GM19043 (cell line): ENCODE data around the gene GALNT14.

Source experiments
- ATAC-seq: cut with Tn5 transposase; IDR thresholded peaks from one replicate; pipeline ENCODE4 v1.9.1; 2021; ENCODE audit warnings: low read depth; ENCODE audit not compliant: unreplicated experiment

The GALNT14 gene

DNA sequence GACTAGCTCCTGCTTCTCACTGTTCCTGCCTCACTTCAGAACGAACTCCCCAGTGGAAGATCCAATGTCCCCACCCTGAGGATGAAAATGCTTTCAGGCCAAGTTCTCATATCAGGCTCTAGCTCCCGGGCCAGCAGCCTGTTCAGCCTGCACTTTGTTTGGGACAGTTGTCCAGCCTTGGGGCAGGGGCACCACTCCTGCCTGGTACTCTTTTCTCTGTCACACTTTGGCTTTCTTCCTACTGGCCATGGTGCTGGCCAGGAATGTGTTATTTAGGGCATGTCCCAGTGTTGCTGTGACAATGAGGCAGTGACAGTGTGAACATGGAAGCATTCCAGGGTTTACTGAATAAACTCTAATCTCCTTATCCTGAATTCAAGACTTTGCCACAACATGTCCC is 154.1 kb downstream of the GALNT14 start:
- ATAC-seq: no peak

DNA sequence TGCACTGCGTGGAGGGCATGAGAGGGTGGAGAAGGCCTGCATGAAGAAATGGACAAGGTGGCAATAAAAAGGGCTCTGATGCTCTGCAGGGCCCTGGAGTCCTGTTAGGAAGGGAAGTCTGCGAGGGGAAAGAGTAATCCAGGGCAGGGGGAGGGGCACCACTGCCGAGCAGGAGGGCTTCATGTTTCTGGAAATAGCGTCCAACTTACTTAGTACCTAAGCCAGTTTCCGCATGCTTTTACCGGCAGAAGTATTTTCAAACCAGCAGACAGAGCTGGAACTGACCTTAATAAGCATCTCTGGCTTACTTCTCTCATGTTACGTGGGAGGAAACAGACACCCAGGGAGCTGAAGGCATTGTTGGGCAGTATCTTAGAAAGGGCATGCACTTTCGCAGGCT is 156.7 kb downstream of the GALNT14 start:
- no peak for ATAC-seq

DNA sequence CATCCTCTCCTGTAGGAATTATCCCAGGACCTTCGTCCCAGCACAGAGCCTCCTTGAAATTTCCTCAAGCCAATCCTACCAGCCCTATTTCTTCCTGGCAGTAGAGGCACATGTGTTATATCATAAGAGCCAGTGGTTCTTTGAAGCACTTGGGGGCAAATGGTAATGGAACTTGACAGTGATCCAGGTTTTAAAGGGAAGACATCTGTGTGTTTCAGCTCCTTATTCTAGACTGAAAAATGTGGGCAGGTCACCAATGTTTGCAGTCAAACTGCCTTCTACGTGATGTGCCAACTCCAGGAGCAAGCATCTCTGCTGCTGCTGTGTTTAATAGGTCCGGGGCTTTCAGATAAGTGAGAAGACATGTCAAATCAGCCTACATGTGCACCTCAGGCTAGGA is 157.1 kb downstream of the GALNT14 start:
- no peak for ATAC-seq

DNA sequence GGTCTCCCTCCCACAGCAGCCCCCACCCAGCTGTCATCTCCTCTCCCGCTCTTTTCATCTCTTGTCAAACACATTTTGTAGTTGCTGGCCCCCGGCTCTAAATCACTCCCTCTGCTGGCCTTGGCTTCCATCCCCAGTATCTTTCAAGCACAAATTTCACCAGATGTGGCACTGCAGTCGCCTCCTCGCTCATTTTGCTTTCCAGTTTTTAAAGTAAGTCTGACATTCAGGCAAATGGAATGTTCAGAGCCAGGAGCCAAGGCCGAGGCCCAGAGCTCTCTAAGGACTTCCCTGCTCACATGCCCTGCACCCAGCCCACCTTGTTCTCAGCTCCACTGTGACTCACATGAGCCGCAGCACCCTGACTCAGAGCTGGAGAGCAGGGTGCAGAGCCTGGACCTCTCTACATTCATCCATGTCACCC is 158.4 kb downstream of the GALNT14 start:
- no peak for ATAC-seq

DNA sequence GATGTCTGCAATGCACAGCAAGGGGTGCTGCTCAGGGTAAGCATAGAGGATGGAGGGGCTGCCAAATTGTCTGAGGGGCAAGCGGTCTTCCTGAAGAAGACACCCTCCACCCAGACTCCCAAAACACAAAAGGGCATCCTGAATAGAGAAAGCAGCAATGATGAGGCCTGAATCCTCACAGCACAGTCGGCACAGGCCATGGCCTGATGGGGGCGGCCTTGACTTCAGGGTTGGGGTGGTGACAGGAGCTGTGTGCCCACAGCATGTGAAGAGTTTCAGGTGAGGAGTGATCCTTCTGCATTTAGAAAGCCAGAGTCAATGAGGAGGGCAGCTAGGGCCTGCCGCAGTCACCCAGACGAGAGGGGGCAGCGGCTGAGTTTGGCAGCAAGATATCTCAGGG is 159.4 kb downstream of the GALNT14 start:
- ATAC-seq: no peak

DNA sequence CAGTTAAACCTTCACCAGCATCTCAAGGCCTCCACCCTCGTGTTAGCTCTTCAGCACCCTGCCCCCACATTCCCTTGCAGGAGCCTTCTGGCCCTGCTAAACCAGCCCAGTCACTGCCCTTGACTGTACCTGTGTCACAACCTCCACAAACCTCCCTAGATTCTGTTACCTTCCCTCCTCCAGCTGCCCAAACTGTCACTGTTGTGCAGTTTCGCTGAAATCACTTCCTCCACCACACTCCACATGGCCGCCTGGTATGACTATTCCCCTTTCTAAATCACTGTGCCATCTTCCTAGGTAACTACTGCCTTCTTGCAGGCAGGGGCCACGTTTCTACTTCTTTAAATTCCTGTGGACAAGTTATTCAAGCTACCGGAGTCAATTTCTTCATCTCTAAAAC is 160.2 kb downstream of the GALNT14 start:
- ATAC-seq: no peak

DNA sequence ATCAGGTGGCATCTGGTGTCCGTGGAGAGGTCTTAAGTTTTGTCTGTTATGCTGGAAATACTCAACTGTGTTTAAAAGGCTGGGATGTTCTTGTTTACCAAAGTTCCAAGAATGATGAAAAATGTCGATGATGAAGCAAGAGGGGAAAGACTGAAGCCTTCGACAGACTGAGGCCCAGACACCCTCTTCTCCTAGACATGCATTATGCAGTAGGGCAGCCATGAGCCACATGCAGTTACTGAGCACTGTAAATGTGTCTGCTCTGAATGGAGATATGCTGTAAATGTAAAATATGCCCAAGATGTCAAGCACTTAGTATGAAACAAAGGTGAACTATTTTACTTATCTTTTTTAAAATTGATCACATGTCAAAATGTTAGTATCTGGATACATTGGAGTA is 163.1 kb downstream of the GALNT14 start:
- no peak for ATAC-seq

DNA sequence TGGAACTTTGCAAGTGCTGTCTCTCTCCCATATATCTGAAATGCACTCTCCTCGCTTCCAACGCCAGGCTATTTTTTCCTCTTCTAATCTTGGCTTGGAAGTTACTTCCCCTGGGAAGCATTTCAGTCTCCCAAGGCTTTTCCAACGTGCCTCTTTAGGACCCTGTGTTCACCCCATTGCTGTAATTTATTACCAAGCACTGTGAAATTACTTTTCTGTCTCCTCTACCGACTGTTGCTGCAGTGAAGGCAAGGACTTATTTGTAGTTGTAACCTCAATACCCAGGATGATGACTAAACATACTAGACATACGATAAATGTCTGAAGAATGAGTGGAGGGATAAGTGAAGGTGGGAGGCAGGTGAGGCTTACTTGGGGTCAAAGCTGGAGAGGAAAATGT is 163.7 kb downstream of the GALNT14 start:
- no peak for ATAC-seq

DNA sequence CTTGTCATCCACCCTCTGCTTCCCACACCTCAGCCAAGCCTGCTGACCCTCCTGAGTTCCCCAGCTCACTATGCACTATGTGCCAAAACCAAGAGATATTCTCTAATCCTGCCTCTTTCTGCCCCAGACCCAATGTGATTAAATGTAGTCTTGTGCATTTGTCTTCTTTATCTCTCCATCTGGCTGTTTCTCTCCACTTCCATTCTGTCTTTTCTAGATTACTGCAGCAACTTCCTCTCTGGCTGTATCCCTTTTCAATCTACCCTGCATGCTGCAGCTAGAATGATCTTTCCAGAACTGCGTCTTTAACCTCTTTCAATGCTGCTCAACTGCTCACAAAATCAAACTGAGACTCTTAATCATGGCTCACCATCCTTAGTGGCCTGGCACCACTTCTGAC is 164.1 kb downstream of the GALNT14 start:
- ATAC-seq: no peak

DNA sequence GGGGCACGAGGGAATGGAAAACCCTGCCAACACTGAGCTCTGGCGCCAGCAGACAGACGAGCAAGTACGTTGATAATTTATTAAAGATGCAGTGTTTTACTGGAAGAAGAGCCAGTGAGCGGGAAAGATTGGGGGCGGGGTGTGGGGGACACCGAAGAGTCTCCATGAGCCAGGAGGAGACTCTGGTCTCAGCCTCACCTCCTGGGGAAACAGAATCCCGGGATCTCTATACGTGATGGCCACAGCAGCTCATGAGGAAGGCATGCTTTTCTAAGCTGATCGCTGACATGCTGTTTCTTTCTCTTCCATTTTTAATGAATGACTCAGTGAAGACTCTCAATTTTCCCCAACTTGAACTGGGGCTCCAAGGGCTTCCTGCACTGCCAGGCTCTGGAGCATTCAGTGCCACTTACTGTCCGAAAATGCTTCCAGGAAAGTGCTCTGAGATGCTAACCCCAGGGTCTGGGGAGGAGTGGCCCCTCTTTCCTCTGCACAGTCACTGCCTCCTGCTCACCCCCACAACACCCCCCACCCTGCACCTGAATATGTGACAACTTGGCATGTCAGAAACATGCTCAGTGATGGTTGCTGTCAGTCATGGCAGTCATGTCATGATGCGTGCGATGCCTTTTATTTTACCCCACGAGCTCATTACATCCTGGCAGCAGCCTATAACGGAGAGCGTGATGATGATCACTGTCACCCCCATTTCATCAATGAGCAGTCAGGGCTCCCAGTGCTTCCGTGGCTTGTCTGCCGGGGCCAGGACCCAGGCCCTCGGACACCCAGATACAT is 166.8 kb downstream of the GALNT14 start:
- ATAC-seq: no peak

DNA sequence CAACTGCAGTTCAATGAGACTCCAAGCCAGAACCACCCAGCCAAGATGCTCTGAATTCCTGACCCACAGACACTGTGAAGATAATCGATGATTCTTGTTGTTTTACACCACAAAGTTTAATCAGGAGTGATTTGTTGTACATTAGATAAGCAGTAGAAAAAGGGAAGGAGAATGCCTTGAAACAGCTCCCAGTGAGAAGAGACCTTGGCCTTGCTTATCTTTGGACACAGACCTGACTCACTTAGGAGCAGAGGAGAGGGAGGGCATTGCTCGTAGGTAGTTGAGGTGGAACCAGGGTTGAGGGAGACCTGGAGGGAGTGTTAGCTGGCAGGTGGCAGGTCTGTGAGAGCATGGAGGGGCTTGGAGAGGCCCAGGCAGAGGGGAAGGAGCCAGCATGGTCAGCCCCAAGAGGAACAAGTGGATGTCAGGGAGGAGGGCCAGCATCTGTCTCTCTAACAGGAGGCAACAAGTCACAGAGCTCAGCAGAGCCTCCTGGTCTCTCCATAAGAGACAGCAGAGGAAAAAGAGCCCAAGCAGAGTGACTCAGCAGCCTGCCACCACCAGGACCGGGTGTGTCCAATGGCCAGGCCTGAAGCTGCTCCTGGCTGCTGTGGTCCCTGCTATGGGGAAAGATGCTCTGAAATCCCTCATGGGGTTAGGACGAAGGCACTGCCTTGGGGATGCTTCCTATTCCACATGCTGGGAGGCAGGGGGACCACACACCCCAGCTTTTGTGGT is 169.4 kb downstream of the GALNT14 start:
- no peak for ATAC-seq

DNA sequence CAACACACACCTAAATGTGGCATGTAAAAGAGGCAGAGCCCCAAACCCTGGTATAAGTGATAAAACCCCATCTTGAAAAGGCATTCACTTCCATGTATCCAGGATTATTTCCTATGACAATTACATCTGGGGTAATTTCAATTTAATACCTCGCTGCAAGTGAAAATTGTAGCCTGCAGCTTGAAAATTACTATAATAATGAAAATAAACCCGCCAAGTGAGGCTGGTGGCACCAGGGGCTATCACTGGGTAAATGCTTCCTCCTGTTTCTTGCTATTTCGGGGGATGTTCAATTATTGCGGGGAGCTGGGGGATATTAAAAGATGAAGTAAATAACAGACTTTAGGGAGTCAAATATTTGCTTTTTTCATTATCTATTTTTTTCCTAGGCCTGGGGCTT is 171.5 kb downstream of the GALNT14 start:
- no peak for ATAC-seq

DNA sequence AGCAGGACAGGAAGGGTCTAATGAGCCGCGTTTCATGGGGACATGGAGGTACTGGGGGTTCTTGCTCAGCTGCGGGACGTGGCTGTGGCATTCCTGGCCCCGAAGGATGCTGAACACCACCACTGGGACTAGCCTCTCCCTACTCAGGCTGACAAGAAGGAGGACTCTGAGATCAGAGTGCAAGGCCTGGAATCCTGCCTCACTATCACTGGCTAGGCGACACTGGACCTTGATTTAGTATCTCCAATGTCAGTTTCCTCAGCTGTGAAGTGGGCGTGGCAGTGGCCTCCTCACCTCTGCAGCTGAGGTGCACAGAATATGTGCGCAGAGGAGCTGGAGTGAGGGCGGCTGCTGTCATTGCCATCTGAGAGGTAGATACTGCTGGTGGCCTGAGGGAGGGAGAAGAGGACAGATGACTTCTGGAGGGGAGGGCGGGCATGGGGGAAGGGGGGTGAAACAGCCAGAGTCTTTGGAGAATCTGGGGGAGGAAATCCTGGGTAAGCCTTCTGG is 173.2 kb downstream of the GALNT14 start:
- ATAC-seq: no peak

DNA sequence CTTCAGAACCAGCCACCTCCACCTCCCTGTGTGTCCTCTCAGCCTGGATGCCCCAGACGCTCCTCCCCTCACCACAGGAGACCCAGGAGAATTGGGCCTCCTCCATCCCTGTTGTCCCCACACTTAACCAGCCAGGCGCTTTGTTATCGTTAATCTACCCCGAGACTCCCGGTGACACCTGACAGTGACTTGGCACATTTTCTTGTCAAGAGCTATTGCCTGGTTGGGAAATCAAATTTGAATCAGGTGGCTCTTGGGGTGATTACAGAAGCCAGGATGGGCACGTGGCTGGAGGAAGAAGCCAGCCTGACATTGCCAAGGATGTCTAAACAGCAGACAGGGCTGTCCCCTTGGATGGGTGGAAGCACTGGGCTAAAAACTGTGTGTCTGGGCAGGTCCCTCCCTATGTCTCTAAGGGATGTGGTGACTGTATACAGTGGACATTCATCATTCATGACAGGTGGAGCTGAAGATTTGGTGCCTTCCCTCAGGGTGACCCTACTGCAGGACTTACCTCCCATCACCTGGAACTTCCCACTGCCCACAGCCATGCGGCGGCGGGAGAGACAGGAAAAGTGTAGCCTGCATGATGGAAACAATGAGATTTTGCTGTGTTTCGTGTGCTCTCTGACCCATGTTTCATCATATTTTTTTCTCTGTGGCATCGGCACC is 173.8 kb downstream of the GALNT14 start:
- no peak for ATAC-seq

DNA sequence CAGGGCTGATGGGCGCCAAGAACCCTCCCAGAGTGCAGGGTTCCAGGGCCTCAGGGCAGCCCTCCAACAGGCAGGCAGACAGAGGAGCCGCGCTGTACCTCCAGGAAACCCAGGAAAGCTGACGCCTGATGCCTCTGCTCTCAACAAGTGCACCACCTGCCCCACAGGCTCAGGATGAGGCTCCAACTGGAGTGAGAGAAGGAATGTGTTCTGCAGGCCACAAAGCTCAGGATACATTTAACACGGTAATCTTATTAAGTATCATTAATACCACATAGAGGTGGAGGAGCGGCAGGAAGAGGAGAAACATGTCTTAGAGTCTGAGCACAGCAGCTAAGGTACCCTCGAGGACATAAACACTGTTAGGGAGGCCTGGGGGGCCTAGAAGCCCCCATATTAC is 175.1 kb downstream of the GALNT14 start:
- ATAC-seq: no peak

DNA sequence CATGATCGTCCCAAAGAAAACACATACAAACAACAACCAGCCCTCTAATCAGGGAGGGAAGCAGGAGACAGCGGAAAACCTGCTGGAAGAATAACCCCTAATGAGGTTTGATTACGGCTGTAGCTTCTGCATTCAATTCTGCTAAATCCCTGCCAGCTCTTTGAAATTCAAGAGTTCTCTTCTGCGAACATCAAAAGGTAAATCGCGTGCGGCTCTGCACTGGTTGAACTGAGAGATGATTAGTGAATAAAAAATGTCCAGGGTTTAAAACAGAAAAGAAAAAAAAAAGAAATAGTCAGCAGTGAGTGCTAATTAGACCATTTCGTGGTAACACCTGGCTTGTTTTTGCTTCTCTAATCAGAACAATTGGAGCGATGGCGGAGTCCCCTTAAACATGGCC is 178.0 kb downstream of the GALNT14 start:
- ATAC-seq: no peak

DNA sequence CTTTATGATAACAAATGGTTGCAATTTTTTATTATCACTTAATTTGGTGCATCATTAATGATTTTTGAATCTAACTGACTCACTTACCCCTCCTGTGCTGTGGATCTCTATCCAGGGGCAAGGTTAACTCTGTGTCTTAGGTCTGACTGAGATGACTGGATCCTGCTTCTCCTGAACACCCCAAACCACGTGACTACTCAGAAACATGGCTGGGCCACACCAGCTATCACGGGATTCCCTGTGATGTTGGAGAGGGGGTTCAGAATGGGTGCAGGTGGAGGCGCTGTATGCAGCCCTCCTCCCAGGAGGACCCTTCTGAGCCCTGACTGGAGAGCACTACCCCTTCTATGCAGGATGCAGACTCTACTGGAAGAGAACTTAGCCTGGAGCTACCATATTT is 178.6 kb downstream of the GALNT14 start:
- no peak for ATAC-seq

DNA sequence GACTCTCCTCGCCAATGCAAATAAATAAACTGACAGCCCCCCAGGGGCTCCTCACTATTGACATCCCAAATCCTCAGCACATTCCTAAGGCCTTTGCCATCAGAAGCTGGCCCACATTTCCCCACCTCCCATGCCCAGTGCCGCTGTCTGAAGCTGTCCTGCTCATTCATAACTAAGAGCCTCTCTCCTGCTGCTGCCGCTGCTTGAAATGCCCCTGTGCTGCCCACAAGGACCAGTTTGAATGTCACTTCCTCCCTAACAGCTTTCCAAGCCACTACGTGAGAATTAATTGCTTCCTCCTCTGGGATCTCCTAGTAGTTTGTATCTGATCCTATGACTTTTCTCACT is 179.3 kb downstream of the GALNT14 start:
- ATAC-seq: no peak

DNA sequence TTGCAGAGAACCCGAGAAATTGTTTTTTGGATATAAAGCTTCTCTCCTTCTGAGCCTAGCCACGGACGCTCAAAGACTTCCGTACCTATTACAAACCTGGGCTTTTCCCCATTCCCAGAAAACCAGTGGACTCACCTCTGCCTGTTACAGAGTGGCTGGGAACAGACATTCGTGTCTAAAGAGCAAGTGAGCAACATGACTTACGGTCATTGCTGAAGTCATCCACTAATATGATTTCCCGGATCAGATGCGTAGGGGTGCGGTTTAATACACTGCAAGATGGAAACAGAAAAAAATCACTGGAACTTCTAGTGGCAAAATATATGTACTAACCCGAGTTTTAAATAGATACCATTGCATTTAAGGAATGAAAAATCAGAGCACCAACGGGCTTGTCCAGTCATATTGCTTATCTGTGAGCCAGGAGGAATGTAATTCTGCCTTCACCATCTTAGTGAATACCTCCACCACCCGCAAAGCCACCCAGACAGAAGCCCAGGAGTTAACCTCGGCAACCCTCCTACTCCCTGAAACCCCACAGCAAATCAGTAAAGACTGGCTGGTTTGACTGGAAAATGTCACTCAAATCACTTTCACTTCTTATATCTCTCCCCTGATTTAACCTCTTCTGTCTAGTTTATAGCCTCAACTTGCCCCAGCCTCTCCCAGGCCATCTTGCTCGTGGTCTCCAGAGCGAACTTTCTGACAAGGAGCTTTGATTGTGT is 179.9 kb downstream of the GALNT14 start:
- no peak for ATAC-seq

DNA sequence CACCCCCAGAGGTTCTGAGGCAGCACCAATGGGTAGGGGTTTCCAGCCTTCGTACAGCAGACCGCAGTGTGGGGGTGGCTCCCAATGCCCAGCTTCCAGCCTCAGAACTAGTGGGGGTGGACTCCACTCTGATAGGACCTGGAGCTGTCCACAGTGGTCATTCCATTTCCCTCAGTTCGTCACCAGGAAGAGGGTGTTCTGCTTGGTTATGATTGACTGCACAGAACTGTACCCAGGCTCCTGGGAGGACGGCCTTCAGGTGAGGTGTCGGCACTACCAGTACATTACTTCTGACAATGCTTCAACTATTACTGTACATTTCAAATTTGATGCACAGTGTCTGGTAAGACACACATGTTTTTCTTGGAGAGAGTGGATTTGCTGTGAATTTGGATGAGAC is 180.6 kb downstream of the GALNT14 start:
- ATAC-seq: no peak

DNA sequence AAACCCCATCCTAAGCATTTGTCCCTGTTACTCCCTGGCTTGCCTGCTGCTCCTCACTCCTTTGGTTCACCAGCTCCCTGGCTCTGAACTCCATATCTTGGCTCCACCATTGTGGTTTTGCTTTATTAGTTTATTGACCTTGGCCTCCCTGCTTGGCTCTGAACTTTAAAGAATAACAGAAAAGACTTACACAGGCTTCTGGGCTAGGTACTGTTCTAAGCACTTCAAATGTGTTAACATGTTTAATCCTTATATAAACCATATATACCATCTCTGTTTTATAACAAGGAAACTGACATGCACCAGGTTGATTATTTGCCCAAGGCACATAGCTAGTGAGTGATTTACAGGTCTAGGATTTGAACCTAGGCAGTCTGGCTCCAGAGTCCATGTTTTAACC is 181.2 kb downstream of the GALNT14 start:
- ATAC-seq: no peak
